NAMALWA (cell line): ENCODE measurements around the gene RPL6.
"Not testable (repeated sequence)": the region's sequence is repeated elsewhere in the genome, so short reads cannot be mapped to it uniquely, and the experiment has no call there.

Experiments used
- DNase-seq: peaks from one replicate; pipeline ENCODE4 v3.0.0-alpha.2; 2015; ENCODE audit warnings: low spot score

Gene RPL6

DNA sequence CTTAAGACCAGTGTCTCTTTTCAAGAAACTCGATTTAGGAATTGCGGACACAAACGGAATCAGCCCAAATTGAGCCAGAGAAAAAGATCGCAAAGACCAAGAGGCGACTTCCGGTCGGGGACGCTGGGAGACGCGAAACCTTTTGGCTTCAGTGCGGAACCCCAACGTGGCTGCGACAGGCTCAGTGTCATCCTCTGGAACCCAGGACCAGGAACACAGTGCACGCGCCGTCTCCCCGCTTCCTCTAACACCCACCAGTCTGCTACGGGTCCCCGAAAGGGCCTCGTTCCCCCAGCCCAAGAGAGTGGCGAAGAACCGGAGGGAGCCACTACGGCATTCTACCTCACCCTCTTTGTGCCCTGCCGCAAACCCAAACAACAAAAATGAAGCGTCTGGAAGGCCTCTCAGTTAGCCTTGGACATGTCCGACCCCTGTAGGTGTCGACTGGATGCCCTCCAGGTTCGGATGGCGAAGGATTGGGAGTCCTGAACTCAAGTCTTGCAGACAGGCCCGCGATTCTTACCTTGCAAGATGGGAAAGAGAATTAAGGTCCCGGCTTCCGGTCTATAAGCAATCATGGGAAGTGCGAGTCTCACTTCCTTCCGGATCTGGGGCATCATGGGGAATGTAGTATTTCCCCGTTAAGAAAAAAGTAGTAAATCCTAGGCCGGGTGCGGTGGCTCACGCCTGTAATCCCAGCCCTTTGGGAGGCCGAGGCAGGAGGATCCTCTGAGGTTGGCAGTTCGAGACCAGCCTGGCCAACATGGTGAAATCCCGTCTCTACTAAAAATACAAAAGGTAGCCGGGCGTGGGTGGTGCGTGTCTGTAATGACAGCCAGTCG, at the start of gene RPL6:
TSS of gene RPL6 (minus strand) at position 542 of the 842 bp plus-strand sequence. CDS start 949 bp downstream, outside the sequence.
- peak; percentile 93 for DNase-seq

DNA sequence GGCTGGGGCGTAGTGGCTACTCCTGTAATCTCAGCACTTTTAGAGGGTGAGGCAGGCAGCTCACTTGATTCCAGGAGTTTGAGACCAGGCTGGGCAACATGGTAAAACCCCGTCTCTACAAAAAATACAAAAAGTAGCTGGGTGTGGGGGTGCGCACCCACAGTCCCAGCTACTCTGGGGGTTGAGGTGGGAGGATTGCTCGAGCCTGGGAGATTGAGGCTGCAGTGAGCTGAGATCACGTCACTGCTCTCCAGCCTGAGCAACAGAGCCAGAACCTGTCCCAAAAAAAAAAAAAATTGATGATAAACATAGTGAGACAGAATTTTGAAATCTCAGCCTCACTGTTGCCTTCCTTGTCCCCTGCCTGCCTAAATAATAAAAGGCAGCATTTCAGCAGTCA, 49.3 kb upstream of the RPL6 start:
- DNase-seq = no peak

DNA sequence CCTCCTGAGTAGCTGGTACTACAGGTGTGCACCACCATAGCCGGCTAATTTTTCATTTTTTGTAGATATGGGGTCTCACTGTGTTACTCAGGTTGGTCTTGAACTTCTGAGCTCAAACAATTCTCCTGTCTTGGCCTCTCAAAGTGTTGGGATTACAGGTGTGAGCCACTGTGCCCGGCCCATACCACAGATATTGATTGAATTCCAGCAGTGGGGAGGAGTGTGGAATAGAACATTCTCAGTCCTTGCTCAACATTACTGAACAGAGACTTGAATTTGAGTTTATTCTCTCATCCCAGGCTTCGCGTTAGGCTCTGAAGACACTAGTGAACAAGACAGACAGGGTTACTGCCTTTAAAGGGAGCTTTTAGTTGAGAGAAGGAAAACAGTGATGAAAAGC, 48.9 kb upstream of the RPL6 start:
- DNase-seq = no peak

DNA sequence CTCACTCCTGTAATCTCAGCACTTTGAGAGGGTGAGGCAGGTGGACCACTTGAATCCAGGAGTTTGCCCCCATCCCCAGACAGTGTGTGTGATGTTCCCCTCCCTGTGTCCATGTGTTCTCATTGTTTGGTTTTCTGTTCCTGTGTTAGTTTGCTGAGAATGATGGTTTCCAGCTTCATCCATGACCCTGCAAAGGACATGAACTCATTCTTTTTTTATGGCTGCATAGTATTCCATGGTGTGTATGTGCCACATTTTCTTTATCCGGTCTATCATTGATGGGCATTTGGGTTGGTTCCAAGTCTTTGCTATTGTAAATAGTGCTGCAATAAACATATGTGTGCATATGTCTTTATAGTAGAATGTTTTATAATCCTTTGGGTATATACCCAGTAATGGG, 47.7 kb upstream of the RPL6 start:
- DNase-seq = not testable (repeated sequence)

DNA sequence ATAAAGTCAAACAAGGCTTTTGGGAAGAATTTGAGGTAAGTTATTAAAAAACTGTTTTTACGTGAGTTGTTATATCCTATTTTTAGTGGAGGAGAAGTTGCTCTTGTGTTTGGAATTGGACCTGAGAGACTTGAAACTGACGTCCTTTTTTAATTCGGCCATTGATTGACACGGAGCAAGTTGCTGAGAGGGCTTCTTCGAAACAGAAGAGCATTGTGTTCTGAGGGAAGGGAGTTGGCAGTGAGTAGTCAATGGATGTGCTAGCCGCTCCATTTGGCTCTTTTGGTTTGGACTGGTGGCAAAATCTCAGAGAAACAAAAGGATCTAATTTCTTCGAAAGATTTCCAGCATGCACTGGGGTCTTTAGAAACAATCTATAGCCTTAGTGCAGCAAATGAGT, 46.6 kb upstream of the RPL6 start:
- no peak for DNase-seq

DNA sequence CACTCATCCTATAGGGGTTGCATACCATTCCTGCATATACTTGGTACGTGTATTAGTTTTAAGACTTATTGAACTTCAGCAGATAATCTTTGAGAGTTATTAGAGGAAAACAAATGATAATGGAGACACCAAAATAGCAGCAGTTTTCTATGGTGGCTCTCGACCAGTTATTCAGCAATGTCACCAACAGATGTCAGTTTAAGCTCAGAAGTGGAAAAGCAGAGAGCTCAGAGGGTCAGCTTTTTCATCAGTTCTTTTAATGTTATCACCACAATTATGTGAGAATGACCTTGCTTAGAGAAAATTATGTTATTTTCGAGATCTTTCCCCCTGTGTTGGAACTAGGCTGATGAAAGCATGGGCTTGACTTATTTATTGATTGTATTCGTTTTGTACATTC, 41.3 kb upstream of the RPL6 start:
- peak; percentile 19 for DNase-seq

DNA sequence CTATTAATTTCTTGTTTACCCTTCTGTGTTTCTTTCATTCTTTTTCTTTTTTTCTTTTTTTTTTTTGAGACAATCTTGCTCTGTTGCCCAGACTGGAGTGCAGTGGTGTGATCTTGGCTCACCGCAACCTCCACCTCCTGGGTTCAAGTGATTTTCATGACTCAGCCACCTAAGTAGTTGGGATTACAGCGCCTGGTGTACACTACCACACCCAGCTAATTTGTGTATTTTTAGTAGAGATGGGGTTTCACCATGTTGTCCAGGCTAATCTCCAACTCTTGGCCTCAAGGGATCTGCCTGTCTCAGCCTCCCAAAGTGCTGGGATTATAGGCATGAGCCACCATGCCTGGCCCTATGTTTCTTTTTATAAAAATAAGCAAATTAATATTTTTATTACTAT, 38.8 kb upstream of the RPL6 start:
- not testable (repeated sequence) for DNase-seq

DNA sequence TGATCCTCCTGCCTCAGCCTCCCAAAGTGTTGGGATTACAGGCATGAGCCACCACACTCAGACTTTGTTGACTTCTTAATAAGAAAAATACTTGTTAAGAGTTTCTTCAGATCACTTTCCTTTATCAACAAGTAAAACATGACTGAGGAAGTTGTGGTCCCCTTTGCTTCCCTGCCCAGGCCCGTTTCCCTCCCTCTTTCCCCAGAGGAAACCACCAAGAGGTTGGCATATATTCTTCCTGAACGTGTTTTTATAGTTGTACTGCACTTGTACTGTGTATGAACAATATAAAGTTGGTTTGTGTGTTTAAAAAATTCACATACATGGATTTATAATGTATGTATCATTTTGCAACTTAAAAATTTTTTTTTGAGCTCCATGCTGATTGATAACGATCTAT, 37.7 kb upstream of the RPL6 start:
- DNase-seq = no peak

DNA sequence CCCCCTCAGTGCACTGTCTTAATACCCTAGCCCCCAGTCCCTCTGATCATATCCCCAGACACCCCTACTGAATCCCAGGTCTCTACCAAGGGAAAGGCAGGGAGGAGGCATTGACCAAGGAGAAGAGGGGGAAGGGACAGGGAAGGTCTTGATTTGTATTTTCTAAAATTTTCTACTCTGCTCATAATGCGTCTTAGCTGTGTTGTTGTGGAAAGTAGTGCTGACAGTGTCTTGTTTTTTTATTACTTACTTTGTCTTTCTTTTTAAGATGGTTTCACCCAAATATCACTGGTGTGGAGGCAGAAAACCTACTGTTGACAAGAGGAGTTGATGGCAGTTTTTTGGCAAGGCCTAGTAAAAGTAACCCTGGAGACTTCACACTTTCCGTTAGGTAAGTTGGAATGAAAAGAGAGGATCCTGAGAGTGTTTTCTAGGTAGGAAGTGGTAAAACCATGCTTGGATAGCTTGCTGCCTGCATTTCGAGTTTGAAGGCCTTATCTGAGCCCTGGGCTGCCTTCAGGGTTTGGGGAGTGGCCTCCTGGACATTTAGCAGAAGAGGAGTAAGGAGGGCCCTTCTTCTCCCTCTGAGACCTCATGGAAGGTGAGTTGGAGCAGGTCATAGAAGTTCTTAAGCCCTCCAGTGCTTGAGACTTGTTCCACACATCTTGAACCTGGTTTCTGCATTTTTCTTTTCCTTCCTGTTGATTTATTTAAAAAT, 36.8 kb upstream of the RPL6 start:
- no peak for DNase-seq

DNA sequence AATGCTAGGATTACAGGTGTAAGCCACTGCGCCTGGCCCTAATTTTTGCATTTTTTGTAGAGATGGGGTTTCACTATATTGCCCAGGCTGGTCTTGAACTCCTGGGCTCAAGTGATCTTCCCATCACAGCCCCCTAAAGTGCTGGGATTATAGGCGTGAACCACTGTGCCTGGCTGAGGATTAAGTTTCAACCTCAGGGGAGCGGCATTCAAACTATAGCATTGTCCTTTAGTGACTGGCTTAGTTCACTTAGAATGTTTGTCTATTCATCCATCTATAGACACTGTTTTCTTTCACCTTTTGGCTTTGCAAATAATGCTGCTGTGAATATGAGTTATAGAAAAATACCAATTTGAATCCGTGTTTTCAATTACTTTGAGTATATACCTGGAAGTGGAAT, 34.5 kb upstream of the RPL6 start:
- DNase-seq = no peak

DNA sequence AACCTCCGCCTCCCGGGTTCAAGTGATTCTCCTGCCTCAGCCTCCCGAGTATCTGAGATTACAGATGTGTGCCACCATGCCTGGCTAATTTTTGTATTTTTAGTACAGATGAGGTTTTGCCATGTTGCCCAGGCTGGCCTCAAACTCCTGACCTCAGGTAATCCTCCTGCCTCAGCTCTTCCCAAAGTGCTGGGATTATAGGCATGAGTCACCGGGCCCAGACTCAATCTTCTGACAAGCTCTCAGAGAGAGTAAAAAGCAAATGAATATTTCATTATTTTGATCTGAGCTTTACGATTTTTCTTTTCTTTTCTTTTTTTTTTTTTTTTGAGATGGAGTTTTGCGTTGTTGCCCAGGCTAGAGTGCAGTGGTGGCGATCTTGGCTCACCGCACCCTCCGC, 31.2 kb upstream of the RPL6 start:
- DNase-seq = not testable (repeated sequence)

DNA sequence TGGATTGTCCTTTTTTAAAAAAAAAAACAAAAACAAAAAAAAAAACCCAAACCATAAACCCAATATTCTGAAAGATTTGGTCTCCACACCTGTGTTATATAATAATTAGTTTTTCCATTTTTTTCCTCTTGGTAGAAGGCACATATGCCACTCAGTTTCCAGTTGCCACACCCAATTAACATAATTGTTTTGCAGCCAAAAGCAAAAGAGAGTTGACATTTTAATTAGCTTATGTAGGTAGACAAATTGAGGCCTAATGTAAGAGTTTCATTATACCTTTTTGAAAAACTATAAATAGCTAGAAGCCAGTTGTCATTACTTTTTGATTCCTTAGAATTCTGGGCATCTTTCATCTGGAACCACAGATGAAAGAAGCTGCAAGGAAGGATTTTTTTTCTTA, 30.4 kb upstream of the RPL6 start:
- no peak for DNase-seq

DNA sequence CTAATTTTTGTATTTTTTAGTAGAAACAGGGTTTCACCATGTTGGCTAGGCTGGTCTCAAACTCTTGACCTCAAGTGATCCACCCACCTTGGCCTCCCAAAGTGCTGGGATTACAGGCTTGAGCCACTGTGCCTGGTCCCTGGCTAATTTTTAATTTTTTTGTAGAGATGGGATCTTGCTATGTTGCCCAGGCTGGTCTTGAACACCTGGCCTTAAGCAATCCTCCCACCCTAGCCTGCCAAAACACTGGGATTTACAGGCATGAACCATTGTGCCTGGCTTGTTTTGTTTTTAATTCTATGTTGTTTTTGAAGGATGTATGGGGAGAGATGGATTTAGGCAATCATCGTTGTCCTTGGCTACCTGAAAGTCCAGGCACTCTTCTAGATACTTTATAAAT, 29.2 kb upstream of the RPL6 start:
- DNase-seq = not testable (repeated sequence)

DNA sequence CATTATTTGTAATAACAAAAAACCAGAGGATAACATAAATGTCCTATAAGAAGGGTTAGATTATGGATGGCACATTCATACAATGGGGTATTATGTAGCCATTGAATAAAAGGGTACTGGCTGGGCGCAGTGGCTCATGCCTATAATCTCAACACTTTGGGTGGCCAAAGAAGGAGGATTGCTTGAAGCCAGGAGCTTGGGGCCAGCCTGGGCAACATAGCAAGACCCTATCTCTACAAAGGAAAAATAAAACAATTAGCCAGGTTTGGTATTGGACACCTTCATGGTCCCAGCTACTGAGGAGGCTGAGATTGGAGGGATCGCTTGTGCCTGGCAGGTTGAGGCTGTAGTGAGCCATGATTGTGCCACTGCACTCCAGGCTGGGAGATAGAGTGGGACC, 24.1 kb upstream of the RPL6 start:
- DNase-seq = no peak

DNA sequence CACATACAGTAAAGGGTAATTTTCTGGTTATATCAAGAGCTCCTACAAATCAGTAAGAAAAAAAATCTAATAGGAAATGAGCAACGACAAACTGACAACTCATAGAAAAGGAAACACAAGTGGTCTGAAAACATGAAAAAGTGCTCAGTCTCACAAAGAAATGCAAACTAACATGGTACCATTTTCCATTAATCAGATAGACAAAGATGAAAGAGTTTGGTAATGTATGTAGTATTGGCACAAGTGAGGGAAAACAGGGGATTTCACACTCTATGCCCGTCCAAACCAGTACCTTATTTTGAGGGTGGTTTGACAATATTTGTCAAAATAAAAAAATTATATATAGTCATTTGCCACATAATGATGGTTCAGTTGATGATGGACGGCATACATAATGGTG, 22.6 kb upstream of the RPL6 start:
- DNase-seq = no peak

DNA sequence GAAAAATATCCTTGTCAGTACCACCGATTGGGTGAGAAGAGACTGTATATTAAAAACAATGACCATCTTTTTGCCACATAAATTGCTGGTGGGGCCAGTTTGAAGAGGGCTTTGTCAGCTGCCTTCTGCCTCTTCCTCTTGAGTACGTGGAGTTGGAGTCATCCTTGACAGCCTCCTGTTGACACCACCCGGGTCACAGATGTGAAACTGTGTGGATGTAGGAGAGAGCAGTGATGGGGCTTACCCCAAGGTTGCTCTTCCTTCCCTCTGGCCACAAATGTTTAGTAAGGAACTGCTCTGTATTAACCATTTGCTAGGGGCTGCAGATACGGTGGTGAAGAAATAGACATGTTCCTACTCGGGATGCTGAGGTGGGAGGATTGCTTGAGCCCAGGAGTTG, 21.5 kb upstream of the RPL6 start:
- no peak for DNase-seq

DNA sequence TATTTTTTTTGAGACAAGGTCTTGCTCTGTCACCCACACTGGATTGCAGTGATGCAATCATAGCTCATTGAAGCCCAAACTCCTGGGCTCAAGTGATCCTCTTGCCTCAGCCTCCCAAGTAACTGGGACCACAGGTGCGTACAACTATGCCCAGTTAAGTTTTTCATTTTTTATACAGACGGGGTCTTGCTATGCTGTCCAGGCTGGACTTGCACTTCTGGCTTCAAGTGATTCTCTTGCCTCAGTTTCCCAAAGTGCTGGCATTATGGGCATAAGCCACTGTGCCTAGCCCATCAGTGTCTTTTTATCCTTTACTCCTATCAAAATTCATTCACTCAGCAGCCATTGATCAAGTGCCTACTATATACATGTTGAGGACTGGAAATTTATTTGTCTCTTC, 18.4 kb upstream of the RPL6 start:
- no peak for DNase-seq

DNA sequence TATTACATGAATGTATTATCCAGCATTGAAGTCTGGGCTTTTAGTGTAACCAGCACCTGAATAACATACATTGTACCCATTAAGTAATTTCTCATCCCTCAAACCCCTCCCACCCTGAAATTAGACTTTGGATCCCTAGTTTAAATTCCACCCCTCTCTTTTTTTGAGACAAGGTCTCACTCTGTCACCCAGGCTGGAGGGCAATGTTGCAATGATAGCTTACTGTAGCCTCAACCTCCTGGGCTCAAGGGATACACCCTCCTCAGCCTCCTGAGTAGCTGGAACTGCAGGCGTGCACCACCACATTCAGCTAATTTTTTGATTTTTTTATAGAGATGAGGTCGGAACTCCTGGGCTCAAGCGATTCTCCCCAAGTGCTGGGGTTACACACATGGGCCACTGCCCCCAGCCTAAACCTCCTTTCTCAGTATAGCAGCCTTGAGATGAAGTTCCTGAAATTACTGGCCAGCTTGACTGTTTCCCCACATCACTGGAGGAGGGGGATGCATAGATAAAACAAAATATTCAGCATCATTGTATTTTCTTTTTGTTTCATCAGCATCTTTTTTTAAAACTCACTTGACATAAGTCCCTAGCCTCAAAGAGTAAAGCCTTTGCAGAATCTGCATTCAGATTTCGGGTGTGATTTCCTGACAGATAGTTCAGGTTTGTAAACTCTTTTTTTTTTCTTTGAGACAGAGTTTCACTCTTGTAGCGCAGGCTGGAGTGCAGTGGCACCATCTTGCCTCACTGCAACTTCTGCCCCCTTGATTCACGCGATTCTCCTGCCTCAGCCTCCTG, 16.4 kb upstream of the RPL6 start:
- DNase-seq = no peak

DNA sequence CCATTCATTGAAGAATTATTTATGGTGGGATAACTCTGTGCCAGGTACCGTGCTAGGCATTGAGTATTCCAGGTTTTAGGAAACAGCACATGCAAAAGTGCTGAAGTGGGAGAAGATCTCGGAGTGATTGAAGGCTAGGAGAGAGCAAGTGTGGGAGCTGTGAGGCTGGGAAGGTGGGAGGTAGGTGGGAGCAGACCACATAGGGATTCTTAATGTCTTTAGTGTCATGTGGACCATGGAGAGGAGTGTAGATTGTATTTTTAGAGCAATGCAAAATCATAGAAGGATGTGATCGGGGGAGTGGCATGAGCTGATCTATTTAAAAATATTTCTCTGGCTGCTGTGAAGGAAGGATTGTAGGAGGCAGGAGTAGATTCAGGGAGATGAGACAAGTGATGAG, 14.7 kb upstream of the RPL6 start:
- no peak for DNase-seq

DNA sequence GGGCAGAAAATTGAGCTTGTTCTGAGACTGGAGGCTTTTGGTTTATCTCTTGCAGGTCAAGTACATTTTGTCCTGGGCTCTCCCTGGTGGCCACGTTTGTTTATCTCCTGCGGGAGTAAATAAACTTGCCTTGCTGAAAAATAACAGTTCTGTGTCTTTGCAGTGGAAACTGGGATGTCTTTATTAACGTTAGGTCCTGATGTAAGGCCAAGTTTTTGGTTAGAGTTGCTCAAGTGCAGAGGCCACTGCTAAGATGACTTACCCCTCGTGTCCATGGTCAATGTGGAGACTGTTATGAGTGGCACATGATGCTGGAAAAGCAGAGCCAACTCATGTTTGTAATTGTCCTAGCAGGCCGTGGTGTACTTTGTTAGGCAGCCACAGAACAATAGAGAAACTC, 13.1 kb upstream of the RPL6 start:
- no peak for DNase-seq

DNA sequence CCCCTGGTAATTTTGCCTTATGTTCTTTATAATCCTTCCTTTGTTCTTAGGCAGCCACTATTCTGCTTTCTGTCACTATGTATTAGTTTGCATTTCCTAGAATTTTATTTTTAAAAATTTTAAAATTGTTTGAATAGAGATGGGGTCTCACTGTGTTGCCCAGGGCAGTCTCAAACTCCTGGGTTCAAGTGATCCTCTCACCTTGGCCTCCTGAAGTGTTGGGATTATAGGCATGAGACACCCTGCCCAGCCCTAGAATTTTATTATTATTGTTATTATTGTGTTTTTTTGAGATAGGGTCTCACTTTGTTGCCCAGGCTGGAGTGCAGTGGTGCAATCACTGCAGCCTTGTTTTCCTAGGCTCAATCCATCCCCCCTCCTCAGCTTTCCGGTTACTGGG, 12.0 kb upstream of the RPL6 start:
- no peak for DNase-seq

DNA sequence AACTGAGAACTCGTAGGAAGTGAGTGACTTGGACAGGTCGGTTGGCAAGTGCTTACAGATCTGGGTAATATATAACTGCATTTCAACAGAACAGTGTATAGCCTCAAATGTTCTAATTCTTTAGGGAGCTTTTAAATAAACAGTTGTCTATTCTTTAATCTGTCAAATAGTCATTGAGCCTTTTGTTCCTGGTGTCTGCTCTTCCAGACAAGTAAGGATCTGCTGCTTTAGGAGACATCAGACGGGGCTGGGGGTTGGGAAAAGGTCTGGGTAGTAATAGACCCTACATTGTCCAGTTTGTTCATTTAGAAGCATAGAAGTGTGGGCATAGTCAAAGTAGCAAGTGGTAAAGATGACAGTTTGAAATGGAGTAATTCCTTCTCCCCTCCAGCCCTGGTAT, 11.3 kb upstream of the RPL6 start:
- DNase-seq = no peak
